HG03457 (cell line): ENCODE data around the gene THRA.
A peak's percentile ranks its signal among the peaks of the same experiment; 100 is the strongest.
"Not testable (repeated sequence)": the region's sequence is repeated elsewhere in the genome, so short reads cannot be mapped to it uniquely, and the experiment has no call there.

ENCODE experiments used
- ATAC-seq: cut with Tn5 transposase; IDR thresholded peaks from one replicate; pipeline ENCODE4 v1.9.1; 2021; ENCODE audit warnings: moderate number of reproducible peaks; ENCODE audit not compliant: unreplicated experiment

The THRA gene

GRCh38 chr17:40112191-40112711 is 49.5 kb downstream of the THRA start:
- ATAC-seq, result no peak

- no peak for ATAC-seq
Measured at GRCh38 chr17:40112718-40113109, 49.9 kb downstream of the THRA start.

- peak; percentile 75 for ATAC-seq
Measured at GRCh38 chr17:40113110-40113906, 50.5 kb downstream of the THRA start.

- no peak for ATAC-seq
Measured at GRCh38 chr17:40113907-40114245, 51.1 kb downstream of the THRA start.

GRCh38 chr17:40115101-40115436 is 52.3 kb downstream of the THRA start:
- ATAC-seq, result no peak

GRCh38 chr17:40121181-40122135 is 58.7 kb downstream of the THRA start, which contains the start of gene MSL1:
Gene MSL1, plus strand, starts transcription at chr17:40121971. Its CDS starts 642 bp downstream, at chr17:40122613.
- no peak for ATAC-seq

- ATAC-seq, result no peak
Measured at GRCh38 chr17:40122136-40122998, 59.6 kb downstream of the THRA start.

- ATAC-seq, result no peak
Measured at GRCh38 chr17:40122999-40123810, 60.4 kb downstream of the THRA start.

- ATAC-seq, result no peak
Measured at GRCh38 chr17:40123811-40124114, 61.0 kb downstream of the THRA start.

GRCh38 chr17:40124279-40125141 is 61.7 kb downstream of the THRA start:
- no peak for ATAC-seq

- ATAC-seq, result no peak
Measured at GRCh38 chr17:40129498-40129897, 66.7 kb downstream of the THRA start.

GRCh38 chr17:40130352-40131042 is 67.7 kb downstream of the THRA start:
- no peak for ATAC-seq

GRCh38 chr17:40134184-40134583 is 71.4 kb downstream of the THRA start:
- no peak for ATAC-seq

- ATAC-seq, result no peak
Measured at GRCh38 chr17:40135817-40136216, 73.1 kb downstream of the THRA start.

- peak; percentile 12 for ATAC-seq
Measured at GRCh38 chr17:40139566-40140058, 76.8 kb downstream of the THRA start.

- ATAC-seq, result not testable (repeated sequence)
Measured at GRCh38 chr17:40143166-40143565, 80.4 kb downstream of the THRA start.
